OCI-LY3 (cell line): ENCODE measurements around the gene VTI1A.

ENCODE experiments used
- EZH2phosphoT487 ChIP-seq: fragments of 200-600 bp; shearing (Covaris generic); IDR thresholded peaks from 2 replicates; pipeline ENCODE4 v1.6.1; 2018; ENCODE audit warnings: antibody characterized with exemption, mixed run types, low read depth
- TF ChIP-seq, protein P1 (sequence below): fragments of 200-600, 300-600 bp; sonication (generic); IDR thresholded peaks from 2 replicates; pipeline ENCODE4 v1.5.1; 2014; ENCODE audit warnings: antibody characterized with exemption, low read length, low read depth

DNA sequence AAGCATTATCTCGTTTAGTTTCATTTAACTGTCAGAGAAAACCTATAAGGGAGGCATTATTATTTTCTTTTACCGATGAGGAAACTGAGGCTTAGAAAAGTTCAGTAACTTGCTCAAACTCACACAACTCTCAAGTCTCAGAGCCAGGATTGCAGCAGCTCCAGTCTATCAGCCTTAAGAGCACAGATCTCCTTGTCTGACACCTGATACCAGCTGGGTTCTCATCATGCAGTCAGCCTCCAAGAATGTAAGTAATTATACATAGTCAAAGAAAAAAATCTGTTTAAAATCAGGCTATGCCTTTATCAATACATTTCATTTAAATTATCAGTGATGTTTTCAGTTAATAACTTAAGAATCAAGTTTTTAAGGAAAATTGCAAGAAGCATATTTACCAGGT is 266.4 kb downstream of the VTI1A start:
- no peak for TF ChIP-seq EZH2phosphoT487
- TF ChIP-seq, protein P1, sequence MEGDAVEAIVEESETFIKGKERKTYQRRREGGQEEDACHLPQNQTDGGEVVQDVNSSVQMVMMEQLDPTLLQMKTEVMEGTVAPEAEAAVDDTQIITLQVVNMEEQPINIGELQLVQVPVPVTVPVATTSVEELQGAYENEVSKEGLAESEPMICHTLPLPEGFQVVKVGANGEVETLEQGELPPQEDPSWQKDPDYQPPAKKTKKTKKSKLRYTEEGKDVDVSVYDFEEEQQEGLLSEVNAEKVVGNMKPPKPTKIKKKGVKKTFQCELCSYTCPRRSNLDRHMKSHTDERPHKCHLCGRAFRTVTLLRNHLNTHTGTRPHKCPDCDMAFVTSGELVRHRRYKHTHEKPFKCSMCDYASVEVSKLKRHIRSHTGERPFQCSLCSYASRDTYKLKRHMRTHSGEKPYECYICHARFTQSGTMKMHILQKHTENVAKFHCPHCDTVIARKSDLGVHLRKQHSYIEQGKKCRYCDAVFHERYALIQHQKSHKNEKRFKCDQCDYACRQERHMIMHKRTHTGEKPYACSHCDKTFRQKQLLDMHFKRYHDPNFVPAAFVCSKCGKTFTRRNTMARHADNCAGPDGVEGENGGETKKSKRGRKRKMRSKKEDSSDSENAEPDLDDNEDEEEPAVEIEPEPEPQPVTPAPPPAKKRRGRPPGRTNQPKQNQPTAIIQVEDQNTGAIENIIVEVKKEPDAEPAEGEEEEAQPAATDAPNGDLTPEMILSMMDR: no peak
